ENCODE measurements around the gene KIF13A.

- TF ChIP-seq EZH2 (IDR thresholded peaks at IDR 0.05) (no peak), CTCF (IDR thresholded peaks at IDR 0.05) (no peak)
Observed at GRCh38 chr6:17714177-17714576, 273.3 kb downstream of the KIF13A start.
